Measurements from ENCODE around the gene LIN37. TPM values are rescaled to one million over a fixed set of nuclear protein-coding genes. Genes with fewer than 3 reads are reported as not detected.

Gene LIN37
- total RNA-seq, 1 donor from 2014 or later, result 18.9 TPM

- TF ChIP-seq CTCF (conservative IDR thresholded peaks at IDR 0.05; ENCODE audit: low read depth, low read length), result peak; percentile 40
- no peak overlapping the region for H3K4me3 ChIP-seq (ENCODE audit: low read depth, low read length)
- no peak for DNase-seq (ENCODE audit: low read depth)
These were observed 11.2 kb upstream of the LIN37 start for GRCh38 chr19:35736913-35737886.

- DNase-seq (ENCODE audit: low read depth), result no peak
- TF ChIP-seq CTCF (conservative IDR thresholded peaks at IDR 0.05; ENCODE audit: low read depth, low read length), result no peak
- H3K4me3 ChIP-seq (ENCODE audit: low read depth, low read length), result no peak overlapping the region
These were observed 10.1 kb upstream of the LIN37 start for GRCh38 chr19:35738021-35738886.

- H3K4me3 ChIP-seq (ENCODE audit: low read depth, low read length), result no peak overlapping the region
- no peak for TF ChIP-seq CTCF (conservative IDR thresholded peaks at IDR 0.05; ENCODE audit: low read depth, low read length)
- DNase-seq (ENCODE audit: low read depth), result no peak
These were observed 9.5 kb upstream of the LIN37 start for GRCh38 chr19:35738887-35739229.

- DNase-seq (ENCODE audit: low read depth), result no peak
- no peak for TF ChIP-seq CTCF (conservative IDR thresholded peaks at IDR 0.05; ENCODE audit: low read depth, low read length)
- H3K4me3 ChIP-seq (ENCODE audit: low read depth, low read length), result peak overlapping the region; percentile 56
These were observed 8.9 kb upstream of the LIN37 start for GRCh38 chr19:35739275-35740107.

GRCh38 chr19:35740108-35740422 lies 8.3 kb upstream of the LIN37 start:
- no peak for TF ChIP-seq CTCF (conservative IDR thresholded peaks at IDR 0.05; ENCODE audit: low read depth, low read length)
- DNase-seq (ENCODE audit: low read depth), result no peak
- H3K4me3 ChIP-seq (ENCODE audit: low read depth, low read length), result peak overlapping the region; percentile 56

GRCh38 chr19:35740423-35741202 lies 7.8 kb upstream of the LIN37 start:
- DNase-seq (ENCODE audit: low read depth), result no peak
- peak; percentile 16 for TF ChIP-seq CTCF (conservative IDR thresholded peaks at IDR 0.05; ENCODE audit: low read depth, low read length)

More at GRCh38 chr19:35740423-35741202, 7.8 kb upstream of the LIN37 start:
- H3K4me3 ChIP-seq (ENCODE audit: low read depth, low read length), result peak overlapping the region; percentile 56
